NAMALWA (cell line): ENCODE measurements around the gene GRSF1.
"Not testable (repeated sequence)": the region's sequence is repeated elsewhere in the genome, so short reads cannot be mapped to it uniquely, and the experiment has no call there.

Source experiments
- DNase-seq: peaks from one replicate; pipeline ENCODE4 v3.0.0-alpha.2; 2015; ENCODE audit warnings: low spot score

GRSF1 gene

DNA sequence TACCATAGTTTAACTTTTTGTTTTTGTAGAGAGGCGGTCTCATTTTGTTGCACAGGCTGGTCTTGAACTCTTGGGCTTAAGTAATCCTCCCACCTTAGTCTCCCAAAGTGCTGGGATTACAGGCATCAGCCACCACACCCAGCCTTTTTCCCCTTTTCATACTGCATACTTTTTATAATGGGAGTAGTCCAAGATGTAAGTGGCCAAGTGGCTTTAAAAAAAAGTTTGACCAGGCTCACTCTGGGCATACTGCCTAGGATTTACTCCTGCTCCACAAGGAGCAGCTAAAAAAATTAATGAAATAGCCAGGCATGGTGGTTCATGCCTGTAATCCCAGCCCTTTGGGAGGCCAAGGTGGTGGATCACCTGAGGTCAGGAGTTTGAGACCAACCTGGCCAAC is 6.0 kb downstream of the GRSF1 start:
- DNase-seq = no peak

DNA sequence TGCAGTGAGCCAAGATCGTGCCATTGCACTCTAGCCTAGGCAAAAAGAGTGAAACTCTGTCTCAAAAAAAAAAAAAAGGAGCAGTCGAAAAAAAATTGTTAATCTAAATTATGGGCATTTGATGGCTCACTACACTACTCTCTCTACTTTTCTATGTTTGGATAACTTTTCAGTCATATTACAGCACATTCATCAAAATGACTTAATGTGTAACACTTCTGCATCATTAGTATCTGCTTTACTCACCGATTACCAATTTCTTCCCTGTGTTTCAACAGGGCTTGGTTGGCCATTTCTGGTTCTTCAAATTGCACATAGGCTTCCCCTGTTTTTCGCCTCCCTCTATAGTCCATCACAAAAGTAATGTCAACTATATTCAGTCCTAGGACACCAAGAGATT is 8.4 kb downstream of the GRSF1 start:
- DNase-seq = no peak

DNA sequence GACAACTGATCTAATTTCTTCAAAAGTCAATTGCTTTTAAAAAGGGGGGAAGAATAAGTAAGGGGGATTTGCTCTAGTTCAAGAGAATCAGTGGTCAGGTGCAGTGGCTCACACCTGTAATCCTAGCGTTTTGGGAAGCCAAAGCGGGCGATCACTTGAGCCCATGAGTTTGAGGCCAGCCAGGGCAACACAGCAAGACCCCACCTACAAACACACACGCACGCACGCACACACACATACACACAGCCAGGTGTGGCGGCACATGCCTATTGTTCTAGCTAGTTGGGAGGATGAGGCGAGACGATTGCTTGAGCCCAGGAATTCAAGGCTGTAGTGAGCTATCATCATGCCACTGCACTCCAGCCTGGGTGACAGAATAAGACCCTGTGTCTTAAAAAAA is 9.6 kb downstream of the GRSF1 start:
- DNase-seq = no peak

DNA sequence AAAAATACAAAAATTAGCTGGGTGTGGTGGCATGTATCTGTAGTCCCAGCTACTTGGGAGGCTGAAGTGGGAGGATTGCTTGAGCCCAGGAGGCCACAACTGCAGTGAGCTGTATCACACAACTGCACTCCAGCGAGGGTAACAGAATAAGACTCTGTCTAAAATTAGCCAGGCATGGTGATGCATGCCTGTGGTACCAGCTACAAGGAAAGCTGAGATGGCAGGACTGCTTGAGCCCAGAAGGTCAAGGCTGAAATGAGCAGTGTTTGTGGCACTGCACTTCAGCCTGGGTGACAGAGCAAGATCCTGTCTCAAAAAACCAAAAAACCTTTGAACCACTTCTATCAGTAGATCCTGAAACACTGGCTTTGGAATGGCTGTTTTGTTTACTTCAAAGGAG is 10.2 kb downstream of the GRSF1 start:
- no peak for DNase-seq

DNA sequence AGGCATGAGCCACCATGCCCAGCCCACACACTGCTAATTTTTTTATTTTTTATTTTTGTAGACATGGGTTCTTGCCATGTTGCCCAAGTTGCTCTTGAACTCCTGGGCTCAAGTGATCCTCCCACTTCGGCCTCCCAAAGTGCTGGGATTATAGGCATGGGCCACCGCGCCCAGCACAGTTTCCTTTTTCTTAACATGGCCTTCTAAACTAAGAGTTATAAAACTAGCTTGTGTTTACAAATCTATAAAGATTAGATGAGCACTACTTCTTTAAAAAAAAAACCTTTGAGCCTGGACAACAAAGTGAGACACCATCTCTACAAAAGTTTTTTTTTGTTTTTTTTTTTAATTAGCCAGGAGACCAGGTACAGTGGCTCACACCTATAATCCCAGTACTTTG is 10.7 kb downstream of the GRSF1 start:
- no peak for DNase-seq

DNA sequence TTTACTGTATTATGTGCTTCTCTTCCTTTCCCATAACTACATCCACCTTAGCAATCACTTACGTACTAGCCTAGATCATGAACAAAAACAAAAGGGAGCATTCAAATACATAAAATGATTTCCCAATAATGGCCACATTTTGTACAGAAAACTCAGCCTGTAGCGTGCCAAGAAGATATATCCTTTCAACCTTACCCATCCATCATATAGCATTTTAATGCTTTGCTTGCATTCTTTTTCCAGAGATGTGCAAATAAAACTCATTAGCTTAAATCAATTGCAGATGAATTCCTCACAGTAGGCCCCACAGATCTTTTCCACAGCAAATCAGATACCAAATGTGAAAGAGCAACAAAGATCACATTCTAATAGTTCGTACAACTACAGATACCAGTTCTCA is 20.8 kb downstream of the GRSF1 start:
- no peak for DNase-seq

DNA sequence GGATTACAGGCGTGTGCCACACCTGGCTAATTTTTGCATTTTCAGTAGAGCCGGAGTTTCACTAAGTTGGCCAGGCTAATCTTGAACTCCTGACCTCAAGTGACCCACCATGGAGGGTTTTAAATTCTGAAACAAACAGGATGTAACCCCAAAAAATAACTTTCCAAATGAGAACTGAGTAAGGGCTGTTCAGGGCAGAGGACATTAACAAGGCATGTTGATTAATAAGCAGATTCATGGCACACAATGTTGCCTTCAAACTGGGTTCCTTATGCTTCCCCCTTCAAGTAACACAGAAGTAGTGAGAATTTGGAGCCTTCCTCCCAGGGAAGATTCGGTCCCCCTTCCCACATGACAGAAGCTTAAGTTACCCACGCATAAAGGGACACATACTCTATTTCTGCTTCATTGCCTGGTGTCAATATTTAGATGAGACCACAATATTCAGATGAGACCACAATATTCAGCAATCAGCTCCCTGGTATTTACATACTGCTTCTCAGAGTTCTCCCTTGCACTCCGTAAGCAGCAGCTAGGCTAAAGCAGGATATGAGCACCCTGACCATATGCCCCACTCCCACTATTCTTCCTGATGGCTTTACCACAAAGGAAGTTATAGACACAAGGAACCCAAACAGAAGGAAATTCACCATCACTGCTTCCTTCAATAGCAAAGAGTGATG is 21.4 kb downstream of the GRSF1 start:
- no peak for DNase-seq

DNA sequence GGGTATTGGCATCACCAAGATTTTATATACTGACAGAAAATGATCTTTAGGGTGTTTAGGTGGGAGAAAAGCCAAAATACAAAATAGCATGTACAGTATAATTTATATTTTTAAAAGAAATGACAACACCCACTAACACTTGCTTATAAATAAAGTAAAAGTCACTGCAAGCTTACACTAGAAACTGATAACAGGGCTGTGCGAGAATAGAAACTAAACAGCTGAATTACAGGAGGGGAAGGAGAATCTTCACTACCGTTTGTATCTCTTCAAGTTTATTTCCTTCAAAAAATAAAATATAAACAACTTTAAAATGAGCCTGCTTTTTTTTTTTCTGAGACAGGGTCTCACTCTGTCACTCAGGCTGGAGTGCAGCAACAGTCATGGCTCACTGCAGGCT is 22.8 kb downstream of the GRSF1 start:
- no peak for DNase-seq

DNA sequence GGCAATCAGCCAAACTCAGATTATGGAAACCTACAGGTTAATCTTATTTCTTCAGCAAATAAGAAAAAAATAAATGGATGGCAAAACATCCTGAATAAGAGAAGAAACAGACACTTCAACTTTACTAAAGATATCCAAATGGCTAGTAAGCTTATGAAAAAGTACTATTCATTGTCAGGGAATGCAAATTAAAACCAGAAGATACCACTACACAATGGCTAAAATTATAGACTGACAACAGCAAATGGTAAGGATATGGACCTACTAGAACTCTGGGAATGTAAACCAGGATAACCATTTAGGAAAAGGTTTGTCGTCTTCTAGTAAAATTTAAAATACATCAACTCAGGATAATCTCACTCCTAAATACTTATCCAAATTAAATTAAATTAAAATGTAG is 24.3 kb downstream of the GRSF1 start:
- DNase-seq = no peak

DNA sequence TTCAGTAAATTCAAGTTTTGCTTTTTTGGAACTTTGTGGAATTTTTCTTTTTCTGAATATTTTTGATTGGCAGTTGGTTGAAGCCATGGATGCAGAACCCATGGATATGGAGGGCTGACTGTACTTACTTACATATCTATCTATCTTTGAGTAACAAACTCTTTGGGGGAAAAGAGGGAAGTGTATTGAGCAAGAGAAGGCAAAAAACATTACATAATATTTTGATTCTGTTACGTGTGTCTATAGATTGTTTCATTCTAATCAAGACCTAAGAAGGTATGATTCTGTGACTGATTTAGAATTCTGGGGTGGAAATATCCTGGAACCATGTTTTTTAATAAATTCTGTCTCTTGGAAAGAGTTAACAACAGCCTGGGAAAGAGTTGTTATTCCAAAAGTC is 31.5 kb downstream of the GRSF1 start:
- no peak for DNase-seq

DNA sequence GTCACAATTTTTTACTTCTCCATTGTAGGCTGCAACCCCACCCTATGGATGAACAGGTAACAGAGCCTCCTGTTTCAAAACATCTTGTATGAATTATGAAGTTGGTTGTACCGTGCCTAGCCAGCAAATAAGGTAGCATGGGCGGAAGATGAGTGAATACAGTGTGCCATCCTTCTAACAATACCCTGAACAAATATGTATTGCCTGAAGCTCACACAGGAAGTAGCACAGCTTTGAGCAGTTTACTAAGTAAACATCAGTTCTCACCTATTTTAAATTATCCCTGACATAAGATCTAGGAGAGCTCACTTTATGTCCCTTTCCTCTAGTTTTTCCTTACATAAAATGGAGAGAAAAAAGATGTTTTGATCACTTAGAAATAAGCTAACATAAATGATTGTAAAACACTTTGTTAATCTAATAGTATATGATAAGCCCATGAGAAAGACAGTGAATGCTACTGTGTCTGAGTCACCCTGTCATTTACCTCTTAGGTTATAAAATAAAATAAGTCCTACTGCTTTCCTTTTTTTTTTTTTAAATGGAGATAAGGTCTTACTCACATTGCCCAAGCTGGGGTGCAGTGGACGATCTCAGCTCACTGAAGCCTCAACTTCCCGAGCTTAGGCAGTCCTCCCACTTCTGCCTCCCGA is 36.6 kb downstream of the GRSF1 start:
- no peak for DNase-seq

DNA sequence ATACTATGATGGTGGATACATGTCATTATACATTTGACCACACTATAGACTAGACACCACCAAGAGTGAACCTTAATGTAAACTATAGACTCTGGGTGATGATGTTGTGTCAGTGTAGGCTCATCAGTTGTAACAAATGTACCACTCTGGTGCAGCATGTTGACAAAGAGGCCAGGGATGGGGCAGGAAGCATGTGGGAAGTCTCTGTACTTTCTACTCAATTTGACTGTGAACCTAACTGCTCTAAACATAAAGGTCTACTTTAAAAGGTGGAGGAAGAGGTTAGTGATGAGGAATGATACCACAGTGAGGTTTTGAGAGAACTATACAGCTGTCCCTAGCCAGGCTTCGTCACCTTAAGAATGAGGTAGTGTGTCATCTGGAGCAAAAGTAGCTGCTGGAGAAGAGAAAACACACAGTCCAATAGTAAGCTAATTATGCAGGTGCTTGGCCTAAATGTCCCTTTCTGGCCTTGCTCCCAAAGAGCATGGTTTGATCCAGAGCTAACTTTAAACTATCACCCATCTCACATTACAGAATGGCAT is 38.4 kb downstream of the GRSF1 start:
- DNase-seq = no peak

DNA sequence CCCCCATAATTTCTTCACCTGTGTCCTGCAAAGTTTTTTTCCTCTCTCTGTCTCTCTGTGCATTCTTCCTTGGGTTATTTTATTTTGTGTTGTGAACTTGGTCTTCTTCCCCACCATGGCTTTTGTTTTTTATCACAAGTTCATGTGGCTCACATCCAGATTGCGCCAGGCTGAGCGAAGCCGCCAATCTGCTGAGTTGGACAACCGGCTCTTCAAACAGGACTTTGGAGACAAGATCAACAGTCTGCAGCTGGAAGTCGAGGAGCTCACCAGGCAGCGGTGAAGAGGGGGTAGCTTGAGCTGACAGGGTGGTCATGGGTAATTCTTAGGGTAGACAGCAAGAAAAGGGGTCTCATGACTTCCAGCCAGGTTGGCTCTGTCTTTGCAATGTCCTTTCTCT is 46.1 kb downstream of the GRSF1 start:
- DNase-seq = no peak

DNA sequence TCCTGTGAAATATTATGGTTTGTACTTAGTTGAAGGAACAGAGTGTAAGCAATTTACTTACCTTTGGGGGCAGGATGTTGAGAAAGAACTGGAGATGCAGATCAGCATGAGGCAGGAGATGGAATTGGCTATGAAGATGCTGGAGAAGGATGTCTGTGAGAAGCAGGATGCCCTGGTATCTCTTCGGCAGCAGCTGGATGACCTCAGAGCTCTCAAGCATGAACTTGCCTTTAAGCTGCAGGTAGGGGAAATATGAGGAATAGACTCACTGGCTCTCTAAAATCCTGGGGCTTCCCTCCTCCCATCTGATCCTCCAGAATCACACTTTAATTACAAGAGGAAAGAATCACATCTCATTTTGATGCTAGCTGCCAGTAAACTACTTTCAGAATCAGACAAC is 51.0 kb downstream of the GRSF1 start:
- DNase-seq = no peak

DNA sequence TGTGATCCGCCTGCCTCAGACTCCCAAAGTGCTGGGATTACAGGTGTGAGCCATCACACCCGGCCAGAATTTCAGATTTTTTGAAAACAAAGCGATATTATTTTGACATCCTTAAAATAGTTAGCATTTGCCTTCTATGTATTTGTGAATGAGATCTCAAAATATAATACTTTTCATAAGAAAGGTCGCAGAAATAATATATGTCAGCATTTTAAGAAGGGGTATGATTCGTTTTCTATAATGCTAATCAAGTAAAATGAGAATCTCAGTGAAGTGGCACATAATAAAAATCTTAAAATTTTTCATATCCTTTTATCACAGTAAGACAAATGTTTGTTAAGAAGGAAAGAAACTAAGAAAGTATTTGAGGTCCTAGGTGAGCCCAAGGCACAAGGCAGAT is 52.2 kb downstream of the GRSF1 start:
- no peak for DNase-seq

DNA sequence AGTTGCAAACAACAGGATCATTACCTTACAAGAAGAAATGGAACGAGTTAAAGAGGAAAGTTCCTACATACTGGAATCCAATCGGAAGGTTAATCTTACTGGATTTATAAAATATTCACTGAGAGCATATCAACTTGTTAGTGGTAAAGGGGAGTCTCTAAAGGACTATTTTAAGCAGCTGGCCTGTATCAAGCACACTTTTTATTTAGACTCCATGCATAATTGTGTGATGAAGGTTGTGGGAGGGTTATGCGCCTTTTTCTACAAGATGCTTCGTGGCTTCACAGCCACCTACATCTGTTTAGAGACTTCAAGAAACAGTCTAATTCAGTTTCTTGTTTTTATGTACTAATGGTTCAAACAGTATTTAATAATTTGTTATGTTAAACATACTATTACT is 56.6 kb downstream of the GRSF1 start:
- DNase-seq = no peak

DNA sequence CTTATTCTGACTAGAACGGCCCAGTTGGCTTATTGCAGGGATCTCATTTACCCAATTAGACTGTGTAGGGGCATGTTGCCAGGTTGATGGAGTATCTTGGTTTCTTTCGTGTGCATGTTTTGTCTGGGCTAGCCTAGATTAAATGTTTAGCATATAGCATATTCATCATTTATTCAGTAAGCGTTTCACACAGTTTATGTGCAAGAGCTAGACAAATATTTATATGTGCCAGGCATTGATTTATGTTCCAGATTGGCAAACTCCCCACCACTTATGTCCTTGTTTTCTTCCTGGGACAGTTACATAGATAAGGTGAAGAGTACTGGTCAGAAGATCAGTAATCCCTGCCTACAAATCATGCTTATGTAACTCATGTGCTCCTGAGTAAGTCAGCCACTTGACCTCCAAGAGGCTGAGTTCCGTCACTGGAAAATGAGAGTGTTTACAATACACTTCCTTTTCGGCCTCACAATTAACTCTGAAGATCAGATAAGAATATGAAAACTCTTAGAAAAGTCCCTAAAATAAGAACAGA is 60.7 kb downstream of the GRSF1 start:
- no peak for DNase-seq

DNA sequence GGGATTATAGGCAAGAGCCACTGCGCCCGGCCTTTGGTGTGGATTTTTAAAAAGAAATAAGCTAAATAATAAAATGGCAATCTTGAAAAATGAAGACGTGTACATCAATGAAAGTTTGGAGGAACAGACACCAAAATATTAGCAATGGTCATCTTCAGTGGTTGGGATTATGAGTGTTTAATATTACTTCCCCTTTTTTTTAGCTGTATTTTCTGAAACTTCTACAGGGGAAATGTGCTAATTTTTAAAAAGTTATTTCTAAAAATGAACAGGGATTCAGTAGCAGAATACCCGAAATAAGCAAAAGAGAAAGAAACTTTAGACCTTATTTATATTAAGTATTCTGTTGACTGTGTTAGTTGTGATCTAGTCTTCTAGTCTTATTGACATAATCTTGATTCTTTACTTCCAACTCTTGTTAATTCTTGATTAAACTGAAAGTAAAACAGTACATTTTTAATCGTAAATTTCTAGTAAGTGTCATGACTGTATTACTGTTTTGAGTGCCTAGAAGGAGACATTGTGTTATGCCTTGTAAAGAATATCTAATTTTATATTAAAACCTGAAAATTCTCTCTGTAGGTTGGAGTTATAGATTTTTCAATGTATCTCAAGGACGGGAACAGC is 66.6 kb downstream of the GRSF1 start:
- DNase-seq = no peak

DNA sequence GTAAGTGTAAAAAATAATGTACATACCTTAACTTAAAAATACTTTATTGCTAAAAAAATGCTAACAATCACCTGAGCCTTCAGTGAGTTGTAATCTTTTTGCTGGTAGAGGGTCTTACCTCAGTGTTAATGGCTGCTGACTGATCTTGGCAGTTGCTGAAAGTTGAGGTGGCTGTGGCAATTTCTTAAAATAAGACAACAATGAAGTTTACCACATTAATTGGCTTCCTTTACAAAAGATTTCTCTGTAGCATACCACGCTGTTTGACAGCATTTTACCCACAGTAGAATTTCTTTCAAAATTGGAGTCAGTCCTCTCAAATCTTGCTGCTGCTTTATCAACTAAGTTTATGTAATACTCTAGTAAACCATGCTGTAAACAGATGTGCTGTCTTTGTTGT is 70.3 kb downstream of the GRSF1 start:
- DNase-seq = not testable (repeated sequence)

DNA sequence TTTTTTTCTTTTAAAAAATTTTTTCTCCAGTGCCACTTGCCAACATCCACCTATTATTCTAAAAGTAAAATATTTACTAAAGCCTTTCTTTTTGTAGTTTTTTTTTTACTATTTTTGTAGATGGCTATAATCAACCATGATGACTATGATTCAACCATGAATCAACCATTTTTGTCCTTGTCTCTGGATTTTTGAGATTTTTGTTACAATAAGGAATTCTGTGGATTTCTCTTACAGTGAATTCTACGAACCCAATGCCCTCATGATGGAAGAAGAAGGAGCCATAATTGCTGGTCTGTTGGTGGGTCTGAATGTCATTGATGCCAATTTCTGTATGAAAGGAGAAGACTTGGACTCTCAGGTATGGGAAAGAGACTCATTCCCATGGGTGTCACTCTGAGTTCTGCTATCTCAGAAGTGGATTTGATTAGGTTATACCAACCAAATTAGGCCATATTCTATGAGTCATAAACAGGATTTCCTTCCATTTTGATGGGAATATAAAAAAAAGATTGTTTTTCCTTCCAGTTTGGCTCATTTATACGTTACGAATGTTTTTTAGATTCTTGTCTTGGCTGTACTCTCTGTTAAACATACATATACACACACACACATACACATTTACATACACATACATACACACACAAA is 71.3 kb downstream of the GRSF1 start:
- DNase-seq = no peak
